ENCODE measurements around the gene PNKP. TPM values are rescaled to one million over a fixed set of nuclear protein-coding genes. Genes with fewer than 3 reads are reported as not detected.

The PNKP gene
- total and polyA plus RNA-seq, 2 of the 8 experiments (the other 6 are each of a cell fraction or from before 2014, with no cell fraction given) = 45.8 to 105 TPM

DNA sequence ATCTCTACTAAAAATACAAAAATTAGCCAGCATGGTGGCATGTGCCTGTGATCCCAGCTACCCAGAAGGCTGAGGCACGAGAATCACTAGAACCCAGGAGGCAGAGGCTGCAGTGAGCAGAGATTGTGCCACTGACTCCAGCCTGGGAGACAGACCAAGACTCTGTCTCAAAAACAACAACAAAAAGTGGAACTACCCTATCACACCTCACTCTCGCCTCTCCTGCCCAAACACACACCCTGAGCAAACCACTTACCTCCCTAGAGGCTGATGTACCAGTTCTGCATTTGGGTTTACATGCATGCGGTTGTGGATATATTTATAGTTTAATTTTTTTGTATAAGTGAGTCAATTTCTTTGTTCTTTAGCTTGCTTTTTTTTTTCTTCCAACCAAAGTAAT lies 24.1 kb downstream of the PNKP start (continued):
- TF ChIP-seq CTBP2 (IDR thresholded peaks at IDR 0.05; ENCODE audit: borderline replicate concordance, insufficient read depth, insufficient read length, low read length) (no peak), NRF1 (IDR thresholded peaks at IDR 0.05; ENCODE audit: low read depth, low read length) (no peak), RBBP5 (IDR thresholded peaks at IDR 0.05; ENCODE audit: borderline replicate concordance, low read depth, low read length) (no peak), KDM5A (IDR thresholded peaks at IDR 0.05; ENCODE audit: low read length) (no peak), GTF2F1 (IDR thresholded peaks at IDR 0.05; ENCODE audit: borderline replicate concordance, low read depth, low read length) (no peak), CEBPB (IDR thresholded peaks at IDR 0.05; ENCODE audit: low read depth, low read length) (no peak), MAFK (IDR thresholded peaks at IDR 0.05; ENCODE audit: low read depth, low read length) (no peak)
- TF ChIP-seq, protein P1, sequence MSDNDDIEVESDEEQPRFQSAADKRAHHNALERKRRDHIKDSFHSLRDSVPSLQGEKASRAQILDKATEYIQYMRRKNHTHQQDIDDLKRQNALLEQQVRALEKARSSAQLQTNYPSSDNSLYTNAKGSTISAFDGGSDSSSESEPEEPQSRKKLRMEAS (IDR thresholded peaks at IDR 0.05) = no peak

Data from H1 (cell line).